GM12878 (cell line): ENCODE data around the gene GRIP2. TPM values are rescaled to one million over a fixed set of nuclear protein-coding genes. Genes with fewer than 3 reads are reported as not detected.
"Not testable (repeated sequence)": the region's sequence is repeated elsewhere in the genome, so short reads cannot be mapped to it uniquely, and the experiment has no call there.

ENCODE experiments used
- ATAC-seq: fragments of 200-7000 bp; cut with Tn5 transposase; 3 replicates; pipeline ENCODE4 v1.9.1; 2020; ENCODE audit warnings: mild to moderate bottlenecking, moderate library complexity
- BruUV-seq: library from RNA; stranded (reverse); fragments of 400-500 nt; replicated peaks from 2 replicates; lab custom pipeline; 2021; lab: Mats Ljungman, UMichigan
- CTCF ChIA-PET: fragments of 300-600 bp; sonication (Branson Sonifier 250); formaldehyde crosslinking; extraction: SDS; loops from one replicate; lab custom pipeline; 2021; ENCODE audit warnings: inconsistent platforms; lab: Yijun Ruan, JAX
- POLR2A ChIA-PET: fragments of 350-600 bp; formaldehyde crosslinking; extraction: SDS; loops from one replicate; lab custom pipeline; 2021; ENCODE audit warnings: inconsistent platforms; lab: Charles Lee
- RAD21 ChIA-PET: fragments of 300-600 bp; sonication (Branson Sonifier 250); formaldehyde crosslinking; loops from one replicate; lab custom pipeline; 2023; ENCODE audit warnings: antibody characterized with exemption; ENCODE audit not compliant: unreplicated experiment; lab: Charles Lee
- SMC1A ChIA-PET: fragments of 300-600 bp; sonication (Branson Sonifier 250); formaldehyde crosslinking; loops from one replicate; lab custom pipeline; 2023; ENCODE audit not compliant: unreplicated experiment, uncharacterized antibody; lab: Charles Lee
- DNase-seq: peaks from one replicate; pipeline ENCODE4 v3.0.0-alpha.2; 2011; ENCODE audit warnings: low read depth, low spot score
- FAIRE-seq: peaks from 3 replicates; lab custom pipeline; 2011; peaks lifted over from hg19 to GRCh38; lab: Jason Lieb, UNC
- H2AFZ ChIP-seq: 2 replicates; pipeline ENCODE4 v1.6.0; 2011; ENCODE audit warnings: low read depth, low read length, control low read depth; ENCODE audit not compliant: control insufficient read depth
- H3K27ac ChIP-seq: 2 replicates; pipeline ENCODE4 v1.5.1; 2011; ENCODE audit warnings: control low read depth; ENCODE audit not compliant: control insufficient read depth, insufficient read depth
- H3K27me3 ChIP-seq, 2 experiments: replicated peaks in 1 of 2; 2 replicates each; pipeline versions ENCODE4 v1.6.0 to v1.6.1; 2011; ENCODE audit warnings: low read length in 1 of 2; ENCODE audit not compliant: control insufficient read depth in 2 of 2, insufficient read depth in 2 of 2
- H3K36me3 ChIP-seq, 2 experiments: 2 replicates each; pipeline ENCODE4 v1.5.1; 2011; ENCODE audit warnings: low read length in 1 of 2; ENCODE audit not compliant: control insufficient read depth in 2 of 2, insufficient read depth in 2 of 2
- H3K4me1 ChIP-seq: 2 replicates; pipeline ENCODE4 v1.6.1; 2011; ENCODE audit warnings: mild to moderate bottlenecking, low read length, moderate library complexity, mixed read lengths; ENCODE audit not compliant: control insufficient read depth, insufficient read depth
- H3K4me2 ChIP-seq: 2 replicates; pipeline ENCODE4 v1.6.0; 2011; ENCODE audit warnings: control low read depth; ENCODE audit not compliant: control insufficient read depth, insufficient read depth
- H3K4me3 ChIP-seq: fragments of 200-600 bp; sonication (generic); 2 replicates; pipeline ENCODE4 v1.5.1; 2016
- H3K79me2 ChIP-seq: 2 replicates; pipeline ENCODE4 v1.6.0; 2011; ENCODE audit warnings: low read length; ENCODE audit not compliant: control insufficient read depth, insufficient read depth
- H3K9ac ChIP-seq: 2 replicates; pipeline ENCODE4 v1.8.0; 2011; ENCODE audit warnings: low read length, control low read depth, mixed read lengths; ENCODE audit not compliant: control insufficient read depth, insufficient read depth
- H3K9me3 ChIP-seq: replicated peaks from 3 replicates; pipeline ENCODE4 v1.5.1; 2011; ENCODE audit warnings: mild to moderate bottlenecking, low read length; ENCODE audit not compliant: control insufficient read depth, insufficient read depth
- H4K20me1 ChIP-seq: 2 replicates; pipeline ENCODE4 v1.6.0; 2011; ENCODE audit not compliant: control insufficient read depth, insufficient read depth
- MAX ChIP-seq: IDR thresholded peaks from 2 replicates; pipeline ENCODE4 v1.6.1; 2012; ENCODE audit warnings: low read depth, low read length, improper control_type of control experiment
- RUNX3 ChIP-seq: IDR thresholded peaks from 2 replicates; pipeline ENCODE4 v1.6.1; 2012; ENCODE audit warnings: low read length, inconsistent platforms
- WGBS: methylation state at CpG from one replicate; pipeline ENCODE4 v1.1.6; 2016; ENCODE audit warnings: low lambda C conversion rate; ENCODE audit not compliant: insufficient replicate concordance, insufficient coverage; ENCODE audit errors: missing lambda C conversion rate; 5-methylcytosine and 5-hydroxymethylcytosine counted together
- in situ Hi-C: fragments of 300-500 bp; cut with MboI; formaldehyde crosslinking; loops from 9 replicates; pipeline ENCODE4 v1.14.3; 2018; ENCODE audit warnings: mixed read lengths
- intact Hi-C: fragments of 100-400 bp; cut with micrococcal nuclease; formaldehyde crosslinking; loops from one replicate; pipeline ENCODE4 v1.14.2; 2022; ENCODE audit not compliant: unreplicated experiment
- polyA plus RNA-seq, 11 experiments: library from polyadenylated mRNA; depleted of rRNA in 4 of 11; unstranded in 6 of 11; stranded (reverse) in 5 of 11; fragments of >200 nt; fragmentation: Nextera tagmentation in 4 of 11; fragmentation: Illumina TruSeq in 1 of 11; extraction: Ambion mirVana in 4 of 11; extraction: Trizol in 1 of 11; gene quantifications; 1 replicate in 1 of 11; 2 replicates in 10 of 11; pipeline versions ENCODE4 v1.2.1 to v1.2.3, GENCODE V29; 2011 to 2016; ENCODE audit warnings: inconsistent platforms in 2 of 11, missing spikeins in 2 of 11, low read depth in 1 of 11
- total RNA-seq, 4 experiments: library from RNA; depleted of rRNA in 3 of 4; stranded (reverse); fragments of >200 nt in 3 of 4; fragmentation: Illumina TruSeq in 1 of 4; extraction: Trizol in 1 of 4; gene quantifications; 2 replicates each; pipeline versions ENCODE4 v1.2.1 to v1.2.3, GENCODE V29; 2013 to 2021

GRIP2 gene
- total and polyA plus RNA-seq, 10 of the 15 experiments (the other 5 are each of a cell fraction or from before 2014, with no cell fraction given) = not detected

DNA sequence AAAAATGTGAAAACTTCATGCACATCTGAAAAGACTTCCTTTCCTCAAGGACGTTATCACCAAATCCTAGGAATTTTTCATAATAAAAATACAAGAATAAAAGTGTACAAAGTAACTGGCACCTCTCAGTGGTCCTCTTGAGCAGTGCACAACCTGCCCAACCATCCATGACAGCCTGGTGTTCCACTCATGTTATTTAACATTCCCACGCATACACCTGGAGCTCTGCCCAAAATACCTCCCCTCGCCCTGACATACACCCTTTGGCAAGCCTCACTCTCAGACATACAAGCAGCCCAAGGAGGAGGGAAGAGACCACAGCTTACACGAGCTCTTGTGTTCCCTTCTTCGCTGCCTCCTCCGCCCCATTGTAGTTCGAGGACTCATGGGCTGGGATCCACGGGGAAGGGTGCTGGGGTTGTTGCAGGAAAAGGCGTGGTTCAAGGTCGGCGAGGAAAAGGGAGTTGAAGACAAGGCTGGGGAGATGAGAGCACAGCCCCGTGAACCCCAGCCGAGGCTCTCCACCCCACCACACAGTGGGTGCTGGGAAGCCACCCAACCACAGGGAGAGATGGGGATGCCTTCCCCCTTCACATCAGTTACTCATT lies 23.3 kb downstream of the GRIP2 start:
- Histone ChIP-seq H3K27me3 (no peaks in the 10 kb centered on the region; a peak in 2 of 4 replicates), H3K36me3 (no peaks in the 10 kb centered on the region), H3K27ac (no peak overlapping the region), H3K4me2 (no peak overlapping the region), H3K9me3 (no peaks in the 10 kb centered on the region), H3K4me3 (no peak overlapping the region), H3K4me1 (no peaks in the 10 kb centered on the region), H3K9ac (no peak overlapping the region), H2AFZ (no peak overlapping the region), H4K20me1 (no peaks in the 10 kb centered on the region), H3K79me2 (no peaks in the 10 kb centered on the region)
- DNase-seq (no peak), FAIRE-seq (no peak), ATAC-seq (no peak)
- TF ChIP-seq RUNX3 = peak; percentile 23; the same call in 1 of the 2 replicates
- no peak for TF ChIP-seq MAX
- SMC1A ChIA-PET = no interaction called here
- no TSS peak for BruUV-seq
- in situ Hi-C loops = no loop called here
- CTCF ChIA-PET = no interaction called here
- WGBS = 24% methylated on average over 13 of the region's 13 CpGs
- POLR2A ChIA-PET = interaction anchor here (0.7 kb wide), 1 partner anchor 1505 kb away, joined by 3 read pairs; no protein-coding TSS in a partner anchor
- intact Hi-C loops = no loop called here
- RAD21 ChIA-PET = no interaction called here

- SMC1A ChIA-PET, H3K27ac ChIP-seq, RAD21 ChIA-PET, H2AFZ ChIP-seq, H3K4me3 ChIP-seq, DNase-seq, H3K9me3 ChIP-seq, H4K20me1 ChIP-seq, intact Hi-C loops, ATAC-seq, BruUV-seq, H3K36me3 ChIP-seq, in situ Hi-C loops, H3K4me1 ChIP-seq, H3K9ac ChIP-seq, H3K79me2 ChIP-seq, FAIRE-seq, H3K4me2 ChIP-seq, CTCF ChIA-PET, POLR2A ChIA-PET, H3K27me3 ChIP-seq: not testable (repeated sequence)
- 21% methylated on average over 11 of the region's 11 CpGs for WGBS
Observed at GRCh38 chr3:14515526-14515925, 24.6 kb downstream of the GRIP2 start.
